GM12878 (cell line): ENCODE measurements around the gene CCBE1. TPM values are rescaled to one million over a fixed set of nuclear protein-coding genes. Genes with fewer than 3 reads are reported as not detected.

Experiments used
- ATAC-seq: fragments of 200-7000 bp; cut with Tn5 transposase; 3 replicates; pipeline ENCODE4 v1.9.1; 2020; ENCODE audit warnings: mild to moderate bottlenecking, moderate library complexity
- BruUV-seq: library from RNA; stranded (reverse); fragments of 400-500 nt; replicated peaks from 2 replicates; lab custom pipeline; 2021; lab: Mats Ljungman, UMichigan
- CTCF ChIA-PET: fragments of 300-600 bp; sonication (Branson Sonifier 250); formaldehyde crosslinking; extraction: SDS; loops from one replicate; lab custom pipeline; 2021; ENCODE audit warnings: inconsistent platforms; lab: Yijun Ruan, JAX
- POLR2A ChIA-PET: fragments of 350-600 bp; formaldehyde crosslinking; extraction: SDS; loops from one replicate; lab custom pipeline; 2021; ENCODE audit warnings: inconsistent platforms; lab: Charles Lee
- RAD21 ChIA-PET: fragments of 300-600 bp; sonication (Branson Sonifier 250); formaldehyde crosslinking; loops from one replicate; lab custom pipeline; 2023; ENCODE audit warnings: antibody characterized with exemption; ENCODE audit not compliant: unreplicated experiment; lab: Charles Lee
- SMC1A ChIA-PET: fragments of 300-600 bp; sonication (Branson Sonifier 250); formaldehyde crosslinking; loops from one replicate; lab custom pipeline; 2023; ENCODE audit not compliant: unreplicated experiment, uncharacterized antibody; lab: Charles Lee
- DNase-seq: peaks from one replicate; pipeline ENCODE4 v3.0.0-alpha.2; 2011; ENCODE audit warnings: low read depth, low spot score
- FAIRE-seq: peaks from 3 replicates; lab custom pipeline; 2011; peaks lifted over from hg19 to GRCh38; lab: Jason Lieb, UNC
- H2AFZ ChIP-seq: 2 replicates; pipeline ENCODE4 v1.6.0; 2011; ENCODE audit warnings: low read depth, low read length, control low read depth; ENCODE audit not compliant: control insufficient read depth
- H3K27ac ChIP-seq: 2 replicates; pipeline ENCODE4 v1.5.1; 2011; ENCODE audit warnings: control low read depth; ENCODE audit not compliant: control insufficient read depth, insufficient read depth
- H3K27me3 ChIP-seq, 2 experiments: replicated peaks in 1 of 2; 2 replicates each; pipeline versions ENCODE4 v1.6.0 to v1.6.1; 2011; ENCODE audit warnings: low read length in 1 of 2; ENCODE audit not compliant: control insufficient read depth in 2 of 2, insufficient read depth in 2 of 2
- H3K36me3 ChIP-seq, 2 experiments: 2 replicates each; pipeline ENCODE4 v1.5.1; 2011; ENCODE audit warnings: low read length in 1 of 2; ENCODE audit not compliant: control insufficient read depth in 2 of 2, insufficient read depth in 2 of 2
- H3K4me1 ChIP-seq: 2 replicates; pipeline ENCODE4 v1.6.1; 2011; ENCODE audit warnings: mild to moderate bottlenecking, low read length, moderate library complexity, mixed read lengths; ENCODE audit not compliant: control insufficient read depth, insufficient read depth
- H3K4me2 ChIP-seq: 2 replicates; pipeline ENCODE4 v1.6.0; 2011; ENCODE audit warnings: control low read depth; ENCODE audit not compliant: control insufficient read depth, insufficient read depth
- H3K4me3 ChIP-seq: fragments of 200-600 bp; sonication (generic); 2 replicates; pipeline ENCODE4 v1.5.1; 2016
- H3K79me2 ChIP-seq: 2 replicates; pipeline ENCODE4 v1.6.0; 2011; ENCODE audit warnings: low read length; ENCODE audit not compliant: control insufficient read depth, insufficient read depth
- H3K9ac ChIP-seq: 2 replicates; pipeline ENCODE4 v1.8.0; 2011; ENCODE audit warnings: low read length, control low read depth, mixed read lengths; ENCODE audit not compliant: control insufficient read depth, insufficient read depth
- H3K9me3 ChIP-seq: replicated peaks from 3 replicates; pipeline ENCODE4 v1.5.1; 2011; ENCODE audit warnings: mild to moderate bottlenecking, low read length; ENCODE audit not compliant: control insufficient read depth, insufficient read depth
- H4K20me1 ChIP-seq: 2 replicates; pipeline ENCODE4 v1.6.0; 2011; ENCODE audit not compliant: control insufficient read depth, insufficient read depth
- CTCF ChIP-seq, 3 experiments: IDR thresholded peaks in 2 of 3; conservative IDR thresholded peaks in 1 of 3; 2 replicates each; pipeline ENCODE4 v1.5.1; 2011; ENCODE audit warnings: low read depth in 3 of 3, low read length in 3 of 3, mild to moderate bottlenecking in 3 of 3, control low read depth in 2 of 3, moderate library complexity in 2 of 3, inconsistent platforms in 1 of 3, mixed read lengths in 1 of 3; ENCODE audit not compliant: control insufficient read depth in 2 of 3, insufficient read depth in 1 of 3; ENCODE audit errors: extremely low read depth in 1 of 3
- PKNOX1 ChIP-seq: fragments of 450-650 bp; IDR thresholded peaks from 2 replicates; pipeline ENCODE4 v1.6.1; 2016; ENCODE audit warnings: mild to moderate bottlenecking
- SMARCA5 ChIP-seq: fragments of 450-650 bp; IDR thresholded peaks from 2 replicates; pipeline ENCODE4 v1.6.1; 2017; ENCODE audit warnings: mild to moderate bottlenecking
- WGBS: methylation state at CpG from one replicate; pipeline ENCODE4 v1.1.6; 2016; ENCODE audit warnings: low lambda C conversion rate; ENCODE audit not compliant: insufficient replicate concordance, insufficient coverage; ENCODE audit errors: missing lambda C conversion rate; 5-methylcytosine and 5-hydroxymethylcytosine counted together
- in situ Hi-C: fragments of 300-500 bp; cut with MboI; formaldehyde crosslinking; loops from 9 replicates; pipeline ENCODE4 v1.14.3; 2018; ENCODE audit warnings: mixed read lengths
- intact Hi-C: fragments of 100-400 bp; cut with micrococcal nuclease; formaldehyde crosslinking; loops from one replicate; pipeline ENCODE4 v1.14.2; 2022; ENCODE audit not compliant: unreplicated experiment
- polyA plus RNA-seq, 11 experiments: library from polyadenylated mRNA; depleted of rRNA in 4 of 11; unstranded in 6 of 11; stranded (reverse) in 5 of 11; fragments of >200 nt; fragmentation: Nextera tagmentation in 4 of 11; fragmentation: Illumina TruSeq in 1 of 11; extraction: Ambion mirVana in 4 of 11; extraction: Trizol in 1 of 11; gene quantifications; 1 replicate in 1 of 11; 2 replicates in 10 of 11; pipeline versions ENCODE4 v1.2.1 to v1.2.3, GENCODE V29; 2011 to 2016; ENCODE audit warnings: inconsistent platforms in 2 of 11, missing spikeins in 2 of 11, low read depth in 1 of 11
- total RNA-seq, 4 experiments: library from RNA; depleted of rRNA in 3 of 4; stranded (reverse); fragments of >200 nt in 3 of 4; fragmentation: Illumina TruSeq in 1 of 4; extraction: Trizol in 1 of 4; gene quantifications; 2 replicates each; pipeline versions ENCODE4 v1.2.1 to v1.2.3, GENCODE V29; 2013 to 2021

The CCBE1 gene
- total and polyA plus RNA-seq, 10 of the 15 experiments (the other 5 are each of a cell fraction or from before 2014, with no cell fraction given), result 0.03 to 0.49 (median 0.04) TPM; not detected in 7

- ChIA-PET CTCF (interaction anchor here (0.7 to 1.7 kb wide), 3 partner anchors 12 to 177 kb away, joined by 3 to 5 read pairs (median 3); partner anchors contain the start of gene CCBE1), POLR2A (no interaction called here)
- DNase-seq, result no peak
Observed at GRCh38 chr18:59646228-59646962, 50.8 kb downstream of the CCBE1 start.

More at GRCh38 chr18:59646228-59646962, 50.8 kb downstream of the CCBE1 start:
- no peak overlapping the region for H3K27ac ChIP-seq
- intact Hi-C loops (no loop called here), in situ Hi-C loops (no loop called here)
- no peak for ATAC-seq
- no peaks in the 10 kb centered on the region for H4K20me1 ChIP-seq
- no peaks in the 10 kb centered on the region for H3K36me3 ChIP-seq
- H3K4me2 ChIP-seq, result no peak overlapping the region
- no TSS peak for BruUV-seq
- H3K9me3 ChIP-seq, result no peaks in the 10 kb centered on the region
- RAD21 ChIA-PET, result no interaction called here
- no peak overlapping the region for H2AFZ ChIP-seq
- H3K4me1 ChIP-seq, result no peaks in the 10 kb centered on the region
- SMC1A ChIA-PET, result no interaction called here
- no peaks in the 10 kb centered on the region for H3K79me2 ChIP-seq
- H3K27me3 ChIP-seq, result no peaks in the 10 kb centered on the region; a peak in 2 of 4 replicates
- no peak overlapping the region for H3K9ac ChIP-seq
- TF ChIP-seq CTCF (IDR thresholded peaks at IDR 0.05 in 2 of 3, conservative IDR thresholded peaks at IDR 0.05 in 1 of 3; ENCODE audit: control insufficient read depth in 2 of 3, extremely low read depth in 1 of 3, insufficient read depth in 1 of 3, low read depth in 3 of 3, low read length in 3 of 3) (peak in 1 of 3 experiments; percentile 19; a peak in 2 of 6 replicates), SMARCA5 (no peak), PKNOX1 (no peak)
- no peak overlapping the region for H3K4me3 ChIP-seq
- FAIRE-seq, result no peak
- 20% methylated on average over 11 of the region's 11 CpGs for WGBS
